Stimulated activated CD4-positive, alpha-beta T cell treated with anti-CD3 and anti-CD28 coated beads, Interleukin-12 subunit alpha, Interleukin-12 subunit beta, amount 100 ng/mL, for 24 hours (primary cell): ENCODE results near the gene TFPI.

Experiments used
- DNase-seq, 2 experiments: peaks; one replicate each; pipeline ENCODE4 v3.0.0-alpha.2; 2020; ENCODE audit warnings: low read depth in 2 of 2

The TFPI gene

GRCh38 chr2:187466129-187466792 is 88.0 kb downstream of the TFPI start:
- DNase-seq: no peak

- no peak for DNase-seq
These were observed 91.4 kb downstream of the TFPI start for GRCh38 chr2:187462839-187463238.

GRCh38 chr2:187461294-187462261 is 92.7 kb downstream of the TFPI start:
- DNase-seq: no peak

- DNase-seq: no peak
These were observed 95.0 kb downstream of the TFPI start for GRCh38 chr2:187459256-187459655.

GRCh38 chr2:187453078-187453641 is 101.1 kb downstream of the TFPI start:
- DNase-seq: no peak

GRCh38 chr2:187451510-187451909 is 102.7 kb downstream of the TFPI start:
- DNase-seq: no peak

GRCh38 chr2:187447336-187447735 is 106.9 kb downstream of the TFPI start:
- no peak for DNase-seq

- no peak for DNase-seq
These were observed 107.5 kb downstream of the TFPI start for GRCh38 chr2:187446711-187447110.

- no peak for DNase-seq
These were observed 109.2 kb downstream of the TFPI start for GRCh38 chr2:187445051-187445450.

GRCh38 chr2:187442778-187443177 is 111.5 kb downstream of the TFPI start:
- DNase-seq: no peak

GRCh38 chr2:187442378-187442777 is 111.9 kb downstream of the TFPI start:
- DNase-seq: no peak

GRCh38 chr2:187440101-187440675 is 114.0 kb downstream of the TFPI start:
- DNase-seq: no peak

- DNase-seq: no peak
These were observed 115.8 kb downstream of the TFPI start for GRCh38 chr2:187438455-187438854.

GRCh38 chr2:187435756-187436155 is 118.5 kb downstream of the TFPI start:
- DNase-seq: no peak

GRCh38 chr2:187435078-187435477 is 119.2 kb downstream of the TFPI start:
- no peak for DNase-seq

GRCh38 chr2:187434342-187434785 is 119.9 kb downstream of the TFPI start:
- DNase-seq: no peak

GRCh38 chr2:187431911-187432310 is 122.3 kb downstream of the TFPI start:
- DNase-seq: no peak

- no peak for DNase-seq
These were observed 124.2 kb downstream of the TFPI start for GRCh38 chr2:187429989-187430388.

GRCh38 chr2:187424146-187424545 is 130.1 kb downstream of the TFPI start:
- DNase-seq: no peak

- DNase-seq: no peak
These were observed 132.0 kb downstream of the TFPI start for GRCh38 chr2:187422282-187422681.

- no peak for DNase-seq
These were observed 132.7 kb downstream of the TFPI start for GRCh38 chr2:187421519-187421918.

GRCh38 chr2:187419808-187420207 is 134.4 kb downstream of the TFPI start:
- DNase-seq: no peak
